HepG2 (cell line): ENCODE measurements around the gene BCL7A. TPM values are rescaled to one million over a fixed set of nuclear protein-coding genes. Genes with fewer than 3 reads are reported as not detected.

Experiments used
- ATAC-seq: fragments of 200-7000 bp; cut with Tn5 transposase; 3 replicates; pipeline ENCODE4 v1.9.1; 2020; ENCODE audit warnings: mild to moderate bottlenecking, moderate library complexity
- BruUV-seq: library from RNA; stranded (reverse); fragments of 400-500 nt; replicated peaks from 2 replicates; lab custom pipeline; 2021; lab: Mats Ljungman, UMichigan
- CTCF ChIA-PET: fragments of 300-600 bp; formaldehyde crosslinking; extraction: SDS; loops from one replicate; lab custom pipeline; 2021; ENCODE audit warnings: low total read pairs, inconsistent platforms, low intra/inter-chr PET ratio; lab: Yijun Ruan, JAX
- POLR2A ChIA-PET: fragments of 350-600 bp; sonication (Branson Sonifier 250); formaldehyde crosslinking; loops from one replicate; lab custom pipeline; 2020; ENCODE audit warnings: antibody characterized with exemption, inconsistent platforms; lab: Yijun Ruan, JAX
- DNase-seq: peaks from one replicate; pipeline ENCODE4 v3.0.0-alpha.2; 2015; ENCODE audit warnings: low spot score
- FAIRE-seq: peaks from 3 replicates; lab custom pipeline; 2011; peaks lifted over from hg19 to GRCh38; lab: Jason Lieb, UNC
- H2AFZ ChIP-seq: one replicate; pipeline ENCODE4 v1.6.1; 2011; ENCODE audit warnings: low read length, inconsistent platforms
- H3K27ac ChIP-seq: fragments of 300-600 bp; 3 replicates; pipeline ENCODE4 v1.8.0; 2011; ENCODE audit warnings: mixed run types, mild to moderate bottlenecking, mixed read lengths, low read length, inconsistent platforms; ENCODE audit not compliant: insufficient read depth; ENCODE audit errors: extremely low read length
- H3K27me3 ChIP-seq, 2 experiments: fragments of 200-600 bp in 1 of 2; 2 replicates in 1 of 2; 3 replicates in 1 of 2; pipeline versions ENCODE4 v1.6.0 to v1.8.0; 2011; ENCODE audit warnings: low read length in 2 of 2, mild to moderate bottlenecking in 2 of 2, moderate library complexity in 2 of 2, inconsistent platforms in 1 of 2; ENCODE audit not compliant: insufficient read depth in 2 of 2, control insufficient read depth in 1 of 2
- H3K36me3 ChIP-seq, 2 experiments: fragments of 200-600 bp in 1 of 2; replicated peaks in 1 of 2; 2 replicates in 1 of 2; 3 replicates in 1 of 2; pipeline versions ENCODE4 v1.5.1 to v1.8.0; 2011; ENCODE audit warnings: low read length in 2 of 2, inconsistent platforms in 1 of 2; ENCODE audit not compliant: insufficient read depth in 2 of 2, control insufficient read depth in 1 of 2
- H3K4me1 ChIP-seq: 2 replicates; pipeline ENCODE4 v1.5.1; 2012; ENCODE audit warnings: low read length, inconsistent platforms; ENCODE audit not compliant: insufficient read depth
- H3K4me2 ChIP-seq: 2 replicates; pipeline ENCODE4 v1.6.0; 2011; ENCODE audit warnings: low read depth, low read length, inconsistent platforms
- H3K4me3 ChIP-seq, 3 experiments: fragments of 200-600 bp in 1 of 3; sonication (generic), shearing (Covaris generic) in 1 of 3; replicated peaks in 1 of 3; 2 replicates each; pipeline ENCODE4 v1.5.1; 2011 to 2016; ENCODE audit warnings: low read length in 3 of 3, inconsistent platforms in 2 of 3, low read depth in 2 of 3, mild to moderate bottlenecking in 2 of 3, control low read depth in 1 of 3, mixed read lengths in 1 of 3; ENCODE audit not compliant: insufficient read depth in 1 of 3
- H3K79me2 ChIP-seq: one replicate; pipeline ENCODE4 v1.6.1; 2011; ENCODE audit warnings: low read length, inconsistent platforms; ENCODE audit not compliant: insufficient read depth
- H3K9ac ChIP-seq: 2 replicates; pipeline ENCODE4 v1.6.0; 2011; ENCODE audit warnings: mild to moderate bottlenecking, low read depth, low read length, inconsistent platforms; ENCODE audit not compliant: insufficient read depth
- H3K9me3 ChIP-seq: 2 replicates; pipeline ENCODE4 v1.5.1; 2012; ENCODE audit warnings: mild to moderate bottlenecking, low read length
- H4K20me1 ChIP-seq: 2 replicates; pipeline ENCODE4 v1.6.0; 2011; ENCODE audit warnings: inconsistent platforms, mild to moderate bottlenecking, low read length, moderate library complexity; ENCODE audit not compliant: insufficient read depth
- CC2D1A ChIP-seq: sonication (generic); formaldehyde crosslinking; IDR thresholded peaks from 2 replicates; pipeline ENCODE4 v1.8.1; 2023; ENCODE audit warnings: mild to moderate bottlenecking, missing genetic modification reagents
- DNMT1 ChIP-seq: sonication (generic); formaldehyde crosslinking; IDR thresholded peaks from 2 replicates; pipeline ENCODE4 v1.5.1; 2020; ENCODE audit warnings: mild to moderate bottlenecking, missing genetic modification reagents
- GLMP ChIP-seq: sonication (generic); formaldehyde crosslinking; IDR thresholded peaks from 2 replicates; pipeline ENCODE4 v1.9.0; 2021; ENCODE audit warnings: missing genetic modification reagents, mild to moderate bottlenecking, borderline replicate concordance
- JUNB ChIP-seq: sonication (generic); formaldehyde crosslinking; IDR thresholded peaks from 2 replicates; pipeline ENCODE4 v1.8.0; 2022; ENCODE audit warnings: missing genetic modification reagents, mild to moderate bottlenecking, borderline replicate concordance
- RARA ChIP-seq: IDR thresholded peaks from 2 replicates; pipeline ENCODE4 v1.6.1; 2016; ENCODE audit warnings: missing genetic modification reagents, missing compliant biosample characterization
- RORA ChIP-seq: sonication (generic); formaldehyde crosslinking; IDR thresholded peaks from 2 replicates; pipeline ENCODE4 v1.5.0; 2020; ENCODE audit warnings: mild to moderate bottlenecking, missing genetic modification reagents, moderate library complexity
- SP140L ChIP-seq: sonication (generic); formaldehyde crosslinking; IDR thresholded peaks from 2 replicates; pipeline ENCODE4 v1.4.0; 2020; ENCODE audit warnings: missing genetic modification reagents, borderline replicate concordance
- SP5 ChIP-seq: IDR thresholded peaks from 2 replicates; pipeline ENCODE4 v1.6.1; 2016; ENCODE audit warnings: low read depth, borderline replicate concordance
- TEF ChIP-seq: sonication (generic); formaldehyde crosslinking; IDR thresholded peaks from 2 replicates; pipeline ENCODE4 v1.5.0; 2020; ENCODE audit warnings: missing genetic modification reagents
- ZFX ChIP-seq: sonication (generic); formaldehyde crosslinking; IDR thresholded peaks from 2 replicates; pipeline ENCODE4 v1.4.0; 2020; ENCODE audit warnings: mild to moderate bottlenecking, low read depth, missing genetic modification reagents, moderate library complexity
- ZMYM3 ChIP-seq: sonication (generic); formaldehyde crosslinking; IDR thresholded peaks from 2 replicates; pipeline ENCODE4 v1.5.1; 2020; ENCODE audit warnings: mild to moderate bottlenecking, missing genetic modification reagents
- ZNF510 ChIP-seq: sonication (generic); formaldehyde crosslinking; IDR thresholded peaks from 2 replicates; pipeline ENCODE4 v1.4.0; 2020; ENCODE audit warnings: low read depth, mild to moderate bottlenecking, missing genetic modification reagents
- ZNF558 ChIP-seq: sonication (generic); formaldehyde crosslinking; IDR thresholded peaks from 2 replicates; pipeline ENCODE4 v1.9.0; 2022; ENCODE audit warnings: mild to moderate bottlenecking, missing genetic modification reagents, borderline replicate concordance
- ZNF619 ChIP-seq: sonication (generic); formaldehyde crosslinking; IDR thresholded peaks from 2 replicates; pipeline ENCODE4 v1.4.0; 2020; ENCODE audit warnings: mild to moderate bottlenecking, missing genetic modification reagents
- ZNF646 ChIP-seq: sonication (generic); formaldehyde crosslinking; IDR thresholded peaks from 2 replicates; pipeline ENCODE4 v1.9.0; 2021; ENCODE audit warnings: mild to moderate bottlenecking, missing genetic modification reagents
- ZNF724P ChIP-seq: sonication (generic); formaldehyde crosslinking; IDR thresholded peaks from 2 replicates; pipeline ENCODE4 v1.8.0; 2022; ENCODE audit warnings: missing genetic modification reagents, borderline replicate concordance
- WGBS: methylation state at CpG from one replicate; pipeline ENCODE4 v1.1.6; 2017; ENCODE audit warnings: low lambda C conversion rate; 5-methylcytosine and 5-hydroxymethylcytosine counted together
- in situ Hi-C: cut with HindIII; loops from 2 replicates; pipeline ENCODE4 v1.10.0; 2017; ENCODE audit warnings: low pct_unique_long_range_greater_than_20kb; ENCODE audit not compliant: extremely low pct_ligation_motif_present
- intact Hi-C: fragments of 100-400 bp; cut with micrococcal nuclease; formaldehyde crosslinking; loops from one replicate; pipeline ENCODE4 v1.10.0; 2022; ENCODE audit not compliant: unreplicated experiment
- polyA plus RNA-seq, 8 experiments: library from polyadenylated mRNA; depleted of rRNA in 3 of 8; stranded (reverse) in 7 of 8; unstranded in 1 of 8; fragments of >200 nt; fragmentation: Illumina TruSeq in 4 of 8; extraction: Trizol in 4 of 8; gene quantifications; 2 replicates each; pipeline versions ENCODE4 v1.2.1 to v1.2.3, GENCODE V29; 2011 to 2016; ENCODE audit warnings: low read depth in 4 of 8, missing spikeins in 1 of 8, mixed read lengths in 1 of 8; ENCODE audit not compliant: insufficient read depth in 1 of 8
- total RNA-seq, 5 experiments: library from RNA; depleted of rRNA; stranded (reverse); fragments of >200 nt; fragmentation: Illumina TruSeq; extraction: Trizol; gene quantifications; 2 replicates each; pipeline ENCODE4 v1.2.3, GENCODE V29; 2016; ENCODE audit warnings: low read depth in 1 of 5

BCL7A gene
- total and polyA plus RNA-seq, 2 of the 13 experiments (the other 11 are each of a cell fraction or from before 2014, with no cell fraction given) = 4.1 to 6.2 TPM

- Histone ChIP-seq H3K4me2 (no peak overlapping the region), H3K4me3 (no peak overlapping the region), H3K9me3 (no peaks in the 10 kb centered on the region), H2AFZ (no peak overlapping the region), H3K79me2 (peaks cover 8% of the 10 kb centered on the region), H3K36me3 (peaks cover 3 to 17% of the 10 kb centered on the region in 2 experiments; a peak in 4 of 5 replicates), H3K4me1 (peaks cover 20% of the 10 kb centered on the region), H3K9ac (no peak overlapping the region), H3K27ac (no peak overlapping the region), H3K27me3 (no peaks in the 10 kb centered on the region), H4K20me1 (0 out of 2 replicates have a peak, but pooled peaks cover 3% of the 10 kb centered on the region)
- ChIA-PET POLR2A (no interaction called here), CTCF (interaction anchor here (0.9 kb wide), 1 partner anchor 92 kb away, joined by 4 read pairs; no protein-coding TSS in a partner anchor)
- in situ Hi-C loops (no loop called here), intact Hi-C loops (no loop called here)
- no TSS peak for BruUV-seq
- FAIRE-seq = no peak
- peak; percentile 89 for ATAC-seq
- no peak for DNase-seq
- WGBS = 70% methylated on average over 18 of the region's 21 CpGs
- no peak for TF ChIP-seq SP5 (CRISPR knock-in tag)
- no peak for TF ChIP-seq GLMP
- TF ChIP-seq ZNF646 (CRISPR knock-in tag) = no peak
- no peak for TF ChIP-seq ZNF724P (CRISPR knock-in tag)
- TF ChIP-seq RORA = no peak
- no peak for TF ChIP-seq ZNF619 (CRISPR knock-in tag)
- TF ChIP-seq SP140L = no peak
- no peak for TF ChIP-seq ZNF558 (CRISPR knock-in tag)
- TF ChIP-seq ZFX (CRISPR knock-in tag) = no peak
- TF ChIP-seq CC2D1A (CRISPR knock-in tag) = no peak
- no peak for TF ChIP-seq RARA (CRISPR knock-in tag)
- TF ChIP-seq JUNB (CRISPR knock-in tag) = no peak
- TF ChIP-seq ZMYM3 (CRISPR knock-in tag) = no peak
- no peak for TF ChIP-seq ZNF510 (CRISPR knock-in tag)
- TF ChIP-seq DNMT1 = no peak
- TF ChIP-seq TEF = no peak
Measured at GRCh38 chr12:122031342-122032216, 9.9 kb downstream of the BCL7A start.
